GM08714 (cell line): ENCODE results near the gene SDK1.
"Not testable (repeated sequence)": the region's sequence is repeated elsewhere in the genome, so short reads cannot be mapped to it uniquely, and the experiment has no call there.

Experiments
- H3K4me3 ChIP-seq: fragments of 200-500 bp; sonication (Bioruptor generic); 2 replicates; pipeline ENCODE4 v1.5.1; 2014; ENCODE audit warnings: mild to moderate bottlenecking, low read length, inconsistent platforms
- ZNF274 ChIP-seq: IDR thresholded peaks from 2 replicates; pipeline ENCODE4 v1.6.1; 2012; ENCODE audit warnings: mild to moderate bottlenecking, low read depth, low read length

The SDK1 gene

GRCh38 chr7:3551536-3551935 is 250.5 kb downstream of the SDK1 start:
- no peak overlapping the region for H3K4me3 ChIP-seq
- TF ChIP-seq ZNF274 = no peak

- TF ChIP-seq ZNF274 = no peak
These were observed 251.4 kb downstream of the SDK1 start for GRCh38 chr7:3552499-3552898.

GRCh38 chr7:3558400-3558799 is 257.3 kb downstream of the SDK1 start:
- no peak overlapping the region for H3K4me3 ChIP-seq
- TF ChIP-seq ZNF274 = no peak

More at GRCh38 chr7:3552499-3552898, 251.4 kb downstream of the SDK1 start:
- no peak overlapping the region for H3K4me3 ChIP-seq

- no peak for TF ChIP-seq ZNF274
- H3K4me3 ChIP-seq = no peak overlapping the region
These were observed 258.2 kb downstream of the SDK1 start for GRCh38 chr7:3559278-3559677.

- H3K4me3 ChIP-seq = no peak overlapping the region
- no peak for TF ChIP-seq ZNF274
These were observed 259.4 kb downstream of the SDK1 start for GRCh38 chr7:3560495-3560894.

DNA sequence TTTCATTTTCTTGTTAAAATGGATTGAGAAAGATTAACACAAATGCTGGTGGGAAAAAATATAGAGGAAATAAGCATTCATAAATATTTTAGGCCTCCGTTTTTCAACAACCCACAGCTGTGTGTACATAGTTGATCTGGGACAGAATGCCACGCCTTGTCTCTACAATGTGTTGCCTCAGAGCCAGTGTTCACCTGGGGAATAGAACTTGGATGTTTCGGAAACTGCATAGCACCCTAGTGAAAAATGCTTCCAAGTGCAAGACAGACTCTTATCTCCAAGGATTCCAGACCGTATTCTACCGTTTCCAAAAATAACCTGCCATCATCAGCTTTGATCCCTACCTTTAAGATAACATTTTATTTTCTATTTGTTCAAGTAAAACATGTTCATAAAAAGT is 260.9 kb downstream of the SDK1 start:
- H3K4me3 ChIP-seq = no peak overlapping the region
- no peak for TF ChIP-seq ZNF274

- no peak for TF ChIP-seq ZNF274
- H3K4me3 ChIP-seq = no peak overlapping the region
These were observed 263.2 kb downstream of the SDK1 start for GRCh38 chr7:3564231-3564630.

- no peak for TF ChIP-seq ZNF274
- H3K4me3 ChIP-seq = no peak overlapping the region
These were observed 267.5 kb downstream of the SDK1 start for GRCh38 chr7:3568516-3568915.

DNA sequence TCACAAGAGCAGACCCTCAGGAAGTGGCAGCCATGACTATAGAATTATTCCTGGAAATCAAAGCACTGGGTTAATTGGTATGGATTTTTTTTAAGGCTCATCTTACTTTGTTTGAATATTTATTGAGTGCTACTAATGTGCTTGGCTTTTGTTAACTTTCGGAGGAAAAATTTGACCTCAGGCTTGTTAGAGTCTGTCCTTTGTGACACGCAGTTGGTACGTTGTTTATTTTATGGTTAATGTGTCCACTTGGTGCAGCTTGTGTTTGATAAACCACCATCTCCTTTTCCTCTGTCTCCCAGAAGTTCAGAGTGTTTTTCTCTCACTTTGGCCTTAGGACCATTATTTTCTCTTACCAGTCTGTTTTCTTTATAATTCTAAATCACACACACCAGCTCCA is 268.6 kb downstream of the SDK1 start:
- no peak overlapping the region for H3K4me3 ChIP-seq
- TF ChIP-seq ZNF274 = no peak

DNA sequence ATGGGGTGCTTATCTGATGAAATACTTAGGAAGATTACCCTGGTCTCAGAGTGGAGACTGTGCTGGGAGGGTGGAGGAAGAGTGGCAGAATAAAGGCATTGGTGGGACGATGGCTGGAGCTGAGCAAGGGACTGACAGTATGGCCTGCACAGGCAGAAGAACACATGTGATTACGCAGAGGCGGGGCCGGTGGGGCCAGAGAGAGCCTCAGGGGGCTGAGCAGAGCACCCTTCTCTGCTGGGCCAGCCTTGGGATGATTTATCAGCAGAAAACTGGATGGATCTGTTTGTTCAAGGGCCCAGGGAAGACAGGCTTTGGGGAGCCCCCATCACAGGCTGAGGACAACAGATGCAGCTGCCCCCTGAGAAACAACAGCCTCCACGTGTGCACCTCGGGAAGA is 272.1 kb downstream of the SDK1 start:
- no peak overlapping the region for H3K4me3 ChIP-seq
- TF ChIP-seq ZNF274 = no peak

GRCh38 chr7:3574386-3574785 is 273.3 kb downstream of the SDK1 start:
- no peak for TF ChIP-seq ZNF274
- H3K4me3 ChIP-seq = no peak overlapping the region

DNA sequence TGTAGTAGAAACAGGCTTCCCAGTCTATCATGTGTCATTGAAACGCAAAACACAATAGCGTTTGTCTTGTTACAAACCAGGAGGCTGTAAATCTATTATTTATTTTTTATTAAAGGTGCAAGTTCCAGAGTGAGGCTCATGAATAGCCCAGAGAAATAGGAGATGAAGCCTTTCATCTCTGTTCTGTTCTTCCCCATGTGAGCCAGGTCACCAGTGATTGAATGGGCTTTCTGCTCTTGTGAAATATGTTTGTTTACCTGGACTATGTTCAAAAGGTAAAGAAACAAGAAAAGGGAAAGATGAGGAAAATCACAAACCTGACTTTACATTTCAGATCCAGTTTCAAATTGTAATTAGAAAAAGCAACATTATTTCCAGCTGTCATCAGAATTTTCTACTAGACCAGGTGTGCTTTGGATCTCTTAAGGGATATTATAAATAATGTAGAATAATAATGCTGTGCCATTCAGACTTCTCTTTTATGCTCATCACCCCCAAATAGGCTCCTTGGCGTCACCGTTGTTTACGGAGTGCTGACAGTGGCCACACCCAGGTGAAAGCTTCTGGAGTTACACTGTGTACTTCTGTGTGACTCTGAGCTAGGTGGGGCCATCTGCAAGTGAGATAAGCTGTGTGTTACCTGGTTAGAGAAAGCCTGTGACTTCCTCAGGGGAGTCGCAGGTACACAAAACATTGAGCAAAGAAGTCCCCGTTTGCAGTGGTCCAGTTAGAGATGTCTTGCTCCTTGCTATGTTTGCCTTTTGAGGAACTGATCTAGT is 274.9 kb downstream of the SDK1 start:
- no peak for TF ChIP-seq ZNF274
- H3K4me3 ChIP-seq = no peak overlapping the region

GRCh38 chr7:3578399-3578798 is 277.3 kb downstream of the SDK1 start:
- H3K4me3 ChIP-seq = no peak overlapping the region
- TF ChIP-seq ZNF274 = no peak

- no peak for TF ChIP-seq ZNF274
- H3K4me3 ChIP-seq = no peak overlapping the region
These were observed 278.7 kb downstream of the SDK1 start for GRCh38 chr7:3579638-3580219.

DNA sequence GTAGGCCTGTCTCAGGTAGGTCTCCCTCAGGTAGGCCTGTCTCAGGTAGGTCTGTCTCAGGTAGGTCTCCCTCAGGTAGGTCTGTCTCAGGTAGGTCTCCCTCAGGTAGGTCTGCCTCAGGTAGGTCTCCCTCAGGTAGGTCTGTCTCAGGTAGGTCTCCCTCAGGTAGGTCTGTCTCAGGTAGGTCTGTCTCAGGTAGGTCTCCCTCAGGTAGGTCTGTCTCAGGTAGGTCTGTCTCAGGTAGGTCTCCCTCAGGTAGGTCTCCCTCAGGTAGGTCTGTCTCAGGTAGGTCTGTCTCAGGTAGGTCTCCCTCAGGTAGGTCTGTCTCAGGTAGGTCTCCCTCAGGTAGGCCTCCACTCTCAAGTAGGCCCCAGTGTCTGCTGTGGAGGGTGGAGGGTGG is 281.1 kb downstream of the SDK1 start:
- not testable (repeated sequence) for H3K4me3 ChIP-seq

GRCh38 chr7:3585826-3586225 is 284.8 kb downstream of the SDK1 start:
- no peak for TF ChIP-seq ZNF274
- no peak overlapping the region for H3K4me3 ChIP-seq
